Mucosa of descending colon (tissue), 3 donors: ENCODE measurements around the gene C3orf80. TPM values are rescaled to one million over a fixed set of nuclear protein-coding genes. Genes with fewer than 3 reads are reported as not detected.
"Not testable (repeated sequence)": the region's sequence is repeated elsewhere in the genome, so short reads cannot be mapped to it uniquely, and the experiment has no call there.

Experiments used
- ATAC-seq: fragments of 200-7000 bp; cut with Tn5 transposase; one replicate; pipeline ENCODE4 v1.9.1; 2020; ENCODE audit warnings: mild to moderate bottlenecking, moderate library complexity
- DNase-seq, 3 donors: peaks; one replicate each; pipeline ENCODE4 v3.0.0-alpha.2; 2020
- H3K36me3 ChIP-seq: fragments of 200-600 bp; one replicate; pipeline ENCODE4 v1.8.0; 2021; ENCODE audit warnings: low read depth, mild to moderate bottlenecking
- H3K4me1 ChIP-seq: fragments of 200-600 bp; one replicate; pipeline ENCODE4 v1.8.0; 2021; ENCODE audit warnings: low read depth, mild to moderate bottlenecking
- H3K4me3 ChIP-seq: fragments of 200-600 bp; one replicate; pipeline ENCODE4 v1.8.0; 2021; ENCODE audit warnings: mild to moderate bottlenecking
- H3K9me3 ChIP-seq: fragments of 200-600 bp; one replicate; pipeline ENCODE4 v1.8.0; 2021; ENCODE audit warnings: mild to moderate bottlenecking
- CTCF ChIP-seq: fragments of 200-600 bp; IDR thresholded peaks from one replicate; pipeline ENCODE4 v1.8.0; 2022; ENCODE audit warnings: antibody characterized with exemption, mild to moderate bottlenecking
- intact Hi-C, 2 donors: fragments of 100-400 bp; cut with DNase I in 1 of 2; cut with micrococcal nuclease in 1 of 2; formaldehyde crosslinking; loops; one replicate each; pipeline versions ENCODE4 v1.11.0 to v1.11.1; 2022; cut with DNase I, micrococcal nuclease
- long read RNA-seq, 2 donors: library from polyadenylated mRNA; unstranded; transcript quantifications; one replicate each; pipeline ENCODE4 v2.0.0, GENCODE V29; 2019 to 2021
- total RNA-seq, 3 donors: library from RNA; stranded (reverse); fragmentation: NEBNext Ultra II Directional in 2 of 3; extraction: Animal tissue kit (Norgen Biotek cat#: 25700) in 2 of 3; gene quantifications; one replicate each; pipeline versions ENCODE4 v1.2.1 to v1.2.4, GENCODE V29; 2021 to 2023
- donor health status: DM: no; HTN: no; CAD: no; lungs with moderate emphysema.
- donor health status: DM: no; HTN: no; CAD: no.
- donor health status: DM: no; HTN: yes; CAD: no.

C3orf80 gene
- total RNA-seq, result 10 to 100 TPM in 1 of 3 donors, 1 to 10 TPM in 1, under 1 TPM in 1; 0.38 to 20.0 (median 1.5) TPM
- long read RNA-seq, donor 1, transcript C3orf80-201 (1 exons, 2,718 nt), result major isoform, 72 of 72 reads
- long read RNA-seq, donor 1, partial matches to known transcripts, result 0 of 72 reads
- long read RNA-seq, donor 1, other reads (novel, unspliced or antisense), result 0 of 72 reads
- long read RNA-seq, donor 2, result 0 reads

- ATAC-seq (peak; percentile 86), DNase-seq (peak; percentile 36 to 70 (median 66))
- H3K9me3 ChIP-seq, result no peaks in the 10 kb centered on the region
- peaks cover 14% of the 10 kb centered on the region for H3K4me1 ChIP-seq
- no peak for TF ChIP-seq CTCF
- H3K4me3 ChIP-seq, result no peak within 1 kb of the TSS
- intact Hi-C loops, result no loop called here
- no peaks in the 10 kb centered on the region for H3K36me3 ChIP-seq
Observed at GRCh38 chr3:160225176-160226025, at the start of gene C3orf80. C3orf80 (plus strand) TSS chr3:160225422; CDS start chr3:160225636, 214 bp downstream.

DNA sequence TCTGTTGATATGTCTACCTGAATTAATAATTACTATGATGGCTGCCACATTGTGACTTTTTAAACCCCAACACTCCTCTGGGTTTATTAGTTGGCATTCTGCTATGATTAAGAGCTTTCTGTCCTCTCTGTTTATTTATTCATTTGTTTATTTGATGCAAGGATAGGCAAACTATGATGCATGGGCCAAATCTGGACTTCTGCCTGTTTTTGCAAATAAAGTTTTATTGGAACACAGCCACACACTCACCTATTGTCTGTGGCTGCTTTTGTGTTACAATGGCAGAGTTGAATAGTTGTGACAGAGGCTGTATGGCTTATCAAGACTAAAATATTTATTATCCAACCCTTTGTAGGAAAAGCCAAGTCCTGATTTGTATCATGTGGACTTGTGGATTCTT is 48.3 kb upstream of the C3orf80 start:
- ATAC-seq (no peak), DNase-seq (no peak)
- no peak overlapping the region for H3K4me3 ChIP-seq
- no peaks in the 10 kb centered on the region for H3K4me1 ChIP-seq
- TF ChIP-seq CTCF, result no peak
- intact Hi-C loops, result no loop called here
- H3K36me3 ChIP-seq, result no peaks in the 10 kb centered on the region
- H3K9me3 ChIP-seq, result peaks cover 4% of the 10 kb centered on the region

DNA sequence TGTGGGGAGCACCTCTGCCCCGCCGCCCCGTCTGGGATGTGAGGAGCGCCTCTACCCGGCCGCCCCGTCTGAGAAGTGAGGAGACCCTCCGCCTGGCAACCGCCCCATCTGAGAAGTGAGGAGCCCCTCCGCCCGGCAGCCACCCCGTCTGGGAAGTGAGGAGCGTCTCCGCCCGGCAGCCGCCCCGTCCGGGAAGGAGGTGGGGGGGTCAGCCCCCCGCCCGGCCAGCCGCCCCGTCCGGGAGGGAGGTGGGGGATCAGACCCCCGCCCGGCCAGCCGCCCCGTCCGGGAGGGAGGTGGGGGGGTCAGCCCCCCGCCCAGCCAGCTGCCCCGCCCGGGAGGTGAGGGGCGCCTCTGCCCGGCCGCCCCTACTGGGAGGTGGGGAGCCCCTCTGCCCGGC is 46.6 kb upstream of the C3orf80 start:
- DNase-seq, H3K36me3 ChIP-seq, H3K9me3 ChIP-seq, H3K4me3 ChIP-seq, H3K4me1 ChIP-seq, intact Hi-C loops, ATAC-seq: not testable (repeated sequence)

GRCh38 chr3:160179403-160179802 is 45.8 kb upstream of the C3orf80 start:
- H3K9me3 ChIP-seq, DNase-seq, intact Hi-C loops, H3K4me3 ChIP-seq, H3K4me1 ChIP-seq, H3K36me3 ChIP-seq, ATAC-seq: not testable (repeated sequence)

DNA sequence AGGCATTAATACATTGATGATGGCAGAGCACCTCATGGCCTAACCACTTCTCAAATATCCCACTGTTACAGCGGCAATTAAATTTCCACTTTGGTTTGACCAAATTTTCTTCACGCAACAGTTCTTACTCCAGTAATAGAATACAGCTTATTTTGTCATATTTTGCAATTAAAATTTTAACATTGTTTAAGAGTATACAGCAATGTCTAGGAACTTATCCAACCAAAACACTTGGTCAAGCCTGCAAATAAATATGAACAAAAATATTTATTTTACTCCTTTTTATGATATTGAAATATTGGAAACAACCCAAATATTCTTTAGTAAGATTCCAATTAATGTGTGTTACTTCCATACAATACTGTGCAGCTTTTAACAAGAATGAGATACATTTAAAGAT is 45.3 kb upstream of the C3orf80 start:
- intact Hi-C loops, result no loop called here
- H3K9me3 ChIP-seq, result peaks cover 4% of the 10 kb centered on the region
- ATAC-seq (no peak), DNase-seq (no peak)
- no peak for TF ChIP-seq CTCF
- H3K36me3 ChIP-seq, result no peaks in the 10 kb centered on the region
- H3K4me3 ChIP-seq, result no peak overlapping the region
- H3K4me1 ChIP-seq, result no peaks in the 10 kb centered on the region

GRCh38 chr3:160180581-160181216 is 44.5 kb upstream of the C3orf80 start:
- DNase-seq (peak in 1 of 3 donors; percentile 13), ATAC-seq (peak; percentile 54)
- Histone ChIP-seq H3K4me1 (peaks cover 5% of the 10 kb centered on the region), H3K9me3 (peaks cover 4% of the 10 kb centered on the region), H3K36me3 (no peaks in the 10 kb centered on the region), H3K4me3 (no peak overlapping the region)
- intact Hi-C loops, result no loop called here
- no peak for TF ChIP-seq CTCF
